ENCODE measurements around the gene VAV2.

The VAV2 gene

GRCh38 chr9:133846483-133847090 lies 145.5 kb downstream of the VAV2 start:
- Histone ChIP-seq H3K27ac (ENCODE audit: low read depth, low read length) (no peak overlapping the region), H3K36me3 (ENCODE audit: insufficient read depth, low read length) (no peaks in the 10 kb centered on the region), H3K9ac (ENCODE audit: low read depth, low read length) (no peak overlapping the region), H3K27me3 (ENCODE audit: insufficient read depth, low read length) (no peaks in the 10 kb centered on the region), H3K4me3 (ENCODE audit: low read length) (no peak overlapping the region), H3K4me1 (ENCODE audit: insufficient read depth, low read length) (peaks cover 3% of the 10 kb centered on the region; the same call in 1 of the 2 replicates), H3K9me3 (ENCODE audit: insufficient read depth, low read depth, low read length) (no peaks in the 10 kb centered on the region)
- 94% methylated on average over 18 of the region's 18 CpGs for WGBS

GRCh38 chr9:133845440-133845839 lies 146.7 kb downstream of the VAV2 start:
- Histone ChIP-seq H3K4me1 (ENCODE audit: insufficient read depth, low read length) (peaks cover 6% of the 10 kb centered on the region), H3K27ac (ENCODE audit: low read depth, low read length) (no peak overlapping the region)

GRCh38 chr9:133844881-133845410 lies 147.2 kb downstream of the VAV2 start:
- peaks cover 11% of the 10 kb centered on the region for H3K4me1 ChIP-seq (ENCODE audit: insufficient read depth, low read length)
- no peaks in the 10 kb centered on the region for H3K36me3 ChIP-seq (ENCODE audit: insufficient read depth, low read length)
- no peaks in the 10 kb centered on the region for H3K27me3 ChIP-seq (ENCODE audit: insufficient read depth, low read length)
- 94% methylated on average over 23 of the region's 23 CpGs for WGBS
- no peak overlapping the region for H3K9ac ChIP-seq (ENCODE audit: low read depth, low read length)
- no peak overlapping the region for H3K27ac ChIP-seq (ENCODE audit: low read depth, low read length)
- no peaks in the 10 kb centered on the region for H3K9me3 ChIP-seq (ENCODE audit: insufficient read depth, low read depth, low read length)
- H3K4me3 ChIP-seq (ENCODE audit: low read length): no peak overlapping the region

More at GRCh38 chr9:133845440-133845839, 146.7 kb downstream of the VAV2 start:
- H3K9me3 ChIP-seq (ENCODE audit: insufficient read depth, low read depth, low read length): no peaks in the 10 kb centered on the region
- no peaks in the 10 kb centered on the region for H3K27me3 ChIP-seq (ENCODE audit: insufficient read depth, low read length)
- WGBS: 88% methylated on average over 7 of the region's 7 CpGs
- no peaks in the 10 kb centered on the region for H3K36me3 ChIP-seq (ENCODE audit: insufficient read depth, low read length)
- no peak overlapping the region for H3K4me3 ChIP-seq (ENCODE audit: low read length)
- H3K9ac ChIP-seq (ENCODE audit: low read depth, low read length): no peak overlapping the region

- Histone ChIP-seq H3K9me3 (ENCODE audit: insufficient read depth, low read depth, low read length) (no peaks in the 10 kb centered on the region), H3K4me1 (ENCODE audit: insufficient read depth, low read length) (peaks cover 14% of the 10 kb centered on the region), H3K27me3 (ENCODE audit: insufficient read depth, low read length) (no peaks in the 10 kb centered on the region), H3K27ac (ENCODE audit: low read depth, low read length) (no peak overlapping the region), H3K4me3 (ENCODE audit: low read length) (no peak overlapping the region), H3K36me3 (ENCODE audit: insufficient read depth, low read length) (no peaks in the 10 kb centered on the region), H3K9ac (ENCODE audit: low read depth, low read length) (no peak overlapping the region)
- 97% methylated on average over 7 of the region's 7 CpGs for WGBS
These were observed 147.7 kb downstream of the VAV2 start for GRCh38 chr9:133844398-133844784.

- no peaks in the 10 kb centered on the region for H3K9me3 ChIP-seq (ENCODE audit: insufficient read depth, low read depth, low read length)
- no peaks in the 10 kb centered on the region for H3K27me3 ChIP-seq (ENCODE audit: insufficient read depth, low read length)
- H3K27ac ChIP-seq (ENCODE audit: low read depth, low read length): no peak overlapping the region
- WGBS: 90% methylated on average over 18 of the region's 19 CpGs
- H3K36me3 ChIP-seq (ENCODE audit: insufficient read depth, low read length): no peaks in the 10 kb centered on the region
- H3K4me3 ChIP-seq (ENCODE audit: low read length): no peak overlapping the region
- no peak overlapping the region for H3K9ac ChIP-seq (ENCODE audit: low read depth, low read length)
- peaks cover 14% of the 10 kb centered on the region for H3K4me1 ChIP-seq (ENCODE audit: insufficient read depth, low read length)
These were observed 148.2 kb downstream of the VAV2 start for GRCh38 chr9:133843751-133844397.

GRCh38 chr9:133843250-133843649 lies 148.9 kb downstream of the VAV2 start:
- Histone ChIP-seq H3K4me1 (ENCODE audit: insufficient read depth, low read length) (peaks cover 14% of the 10 kb centered on the region), H3K27ac (ENCODE audit: low read depth, low read length) (no peak overlapping the region), H3K36me3 (ENCODE audit: insufficient read depth, low read length) (no peaks in the 10 kb centered on the region), H3K27me3 (ENCODE audit: insufficient read depth, low read length) (no peaks in the 10 kb centered on the region), H3K4me3 (ENCODE audit: low read length) (no peak overlapping the region), H3K9ac (ENCODE audit: low read depth, low read length) (no peak overlapping the region), H3K9me3 (ENCODE audit: insufficient read depth, low read depth, low read length) (no peaks in the 10 kb centered on the region)
- 97% methylated on average over 5 of the region's 5 CpGs for WGBS

- H3K27me3 ChIP-seq (ENCODE audit: insufficient read depth, low read length): no peaks in the 10 kb centered on the region
- no peaks in the 10 kb centered on the region for H3K9me3 ChIP-seq (ENCODE audit: insufficient read depth, low read depth, low read length)
- no peak overlapping the region for H3K27ac ChIP-seq (ENCODE audit: low read depth, low read length)
- WGBS: 93% methylated on average over 23 of the region's 23 CpGs
- H3K4me1 ChIP-seq (ENCODE audit: insufficient read depth, low read length): peaks cover 14% of the 10 kb centered on the region
- no peaks in the 10 kb centered on the region for H3K36me3 ChIP-seq (ENCODE audit: insufficient read depth, low read length)
- no peak overlapping the region for H3K9ac ChIP-seq (ENCODE audit: low read depth, low read length)
- H3K4me3 ChIP-seq (ENCODE audit: low read length): no peak overlapping the region
These were observed 149.3 kb downstream of the VAV2 start for GRCh38 chr9:133842721-133843227.

GRCh38 chr9:133842174-133842573 lies 149.9 kb downstream of the VAV2 start:
- Histone ChIP-seq H3K27me3 (ENCODE audit: insufficient read depth, low read length) (no peaks in the 10 kb centered on the region), H3K36me3 (ENCODE audit: insufficient read depth, low read length) (no peaks in the 10 kb centered on the region), H3K4me1 (ENCODE audit: insufficient read depth, low read length) (peaks cover 14% of the 10 kb centered on the region), H3K9ac (ENCODE audit: low read depth, low read length) (no peak overlapping the region), H3K27ac (ENCODE audit: low read depth, low read length) (no peak overlapping the region), H3K4me3 (ENCODE audit: low read length) (no peak overlapping the region), H3K9me3 (ENCODE audit: insufficient read depth, low read depth, low read length) (no peaks in the 10 kb centered on the region)
- 67% methylated on average over 17 of the region's 17 CpGs for WGBS

GRCh38 chr9:133841167-133841812 lies 150.8 kb downstream of the VAV2 start:
- H3K4me3 ChIP-seq (ENCODE audit: low read length): no peak overlapping the region
- 92% methylated on average over 10 of the region's 10 CpGs for WGBS
- peaks cover 14% of the 10 kb centered on the region for H3K4me1 ChIP-seq (ENCODE audit: insufficient read depth, low read length)
- no peaks in the 10 kb centered on the region for H3K36me3 ChIP-seq (ENCODE audit: insufficient read depth, low read length)
- no peaks in the 10 kb centered on the region for H3K9me3 ChIP-seq (ENCODE audit: insufficient read depth, low read depth, low read length)
- H3K9ac ChIP-seq (ENCODE audit: low read depth, low read length): no peak overlapping the region
- H3K27ac ChIP-seq (ENCODE audit: low read depth, low read length): no peak overlapping the region
- H3K27me3 ChIP-seq (ENCODE audit: insufficient read depth, low read length): no peaks in the 10 kb centered on the region

- Histone ChIP-seq H3K4me1 (ENCODE audit: insufficient read depth, low read length) (peaks cover 18% of the 10 kb centered on the region), H3K27ac (ENCODE audit: low read depth, low read length) (peak overlapping the region; percentile 36), H3K9ac (ENCODE audit: low read depth, low read length) (0 out of 2 replicates have a peak overlapping the region, but pooled peaks have one; percentile 32), H3K36me3 (ENCODE audit: insufficient read depth, low read length) (no peaks in the 10 kb centered on the region), H3K4me3 (ENCODE audit: low read length) (no peak overlapping the region), H3K27me3 (ENCODE audit: insufficient read depth, low read length) (no peaks in the 10 kb centered on the region), H3K9me3 (ENCODE audit: insufficient read depth, low read depth, low read length) (no peaks in the 10 kb centered on the region)
- WGBS: 23% methylated on average over 15 of the region's 15 CpGs
These were observed 152.2 kb downstream of the VAV2 start for GRCh38 chr9:133839822-133840329.

Measured in HUES64 (cell line).